ENCODE measurements around the gene TSHZ3. TPM values are rescaled to one million over a fixed set of nuclear protein-coding genes. Genes with fewer than 3 reads are reported as not detected.

The TSHZ3 gene
- total and polyA plus RNA-seq, 9 of the 15 experiments (the other 6 are each of a cell fraction or from before 2014, with no cell fraction given) = 0.03 to 0.13 (median 0.05) TPM; not detected in 5

- POLR2A ChIA-PET = no interaction called here
- no peak for FAIRE-seq
These were observed 19.4 kb downstream of the TSHZ3 start for GRCh38 chr19:31329819-31330218.

More at GRCh38 chr19:31329819-31330218, 19.4 kb downstream of the TSHZ3 start:
- in situ Hi-C loops (cut with MboI) (no loop called here), intact Hi-C loops (cut with micrococcal nuclease) (no loop called here)
- Histone ChIP-seq H3K4me1 (replicated peaks in 1 of 2; ENCODE audit: control insufficient read depth in 2 of 2, insufficient read depth in 2 of 2, low read length in 2 of 2) (no peaks in the 10 kb centered on the region; a peak in 1 of 5 replicates), H3K4me2 (ENCODE audit: insufficient read depth, low read length) (no peak overlapping the region), H2AFZ (ENCODE audit: low read depth, low read length) (no peak overlapping the region), H3K9ac (ENCODE audit: insufficient read depth in 1 of 2, low read depth in 2 of 2, low read length in 2 of 2) (no peak overlapping the region), H3K4me3 (no peak overlapping the region), H3K36me3 (ENCODE audit: control insufficient read depth, insufficient read depth, low read length) (no peaks in the 10 kb centered on the region), H3K27me3 (ENCODE audit: control insufficient read depth in 2 of 2, insufficient read depth in 2 of 2, low read length in 2 of 2) (peaks cover 22 to 51% of the 10 kb centered on the region in 2 experiments), H3K27ac (ENCODE audit: extremely low read depth, low read depth, low read length) (no peak overlapping the region), H3K79me2 (ENCODE audit: control insufficient read depth, insufficient read depth, low read length) (no peaks in the 10 kb centered on the region), H4K20me1 (replicated peaks; ENCODE audit: control insufficient read depth, insufficient read depth, low read length) (peaks cover 3% of the 10 kb centered on the region; the same call in 1 of the 2 replicates), H3K9me1 (ENCODE audit: control insufficient read depth, insufficient read depth, low read length) (no peaks in the 10 kb centered on the region), H3K9me3 (replicated peaks; ENCODE audit: control insufficient read depth, insufficient read depth, low read depth, low read length) (no peaks in the 10 kb centered on the region)
- no TSS peak for BruUV-seq (replicated peaks)
- TF ChIP-seq ZBTB33 (CRISPR knock-in tag; IDR thresholded peaks at IDR 0.05) (no peak), GATAD2B (IDR thresholded peaks at IDR 0.05; ENCODE audit: borderline replicate concordance) (no peak), KDM1A (IDR thresholded peaks at IDR 0.05) (no peak), ZNF23 (CRISPR knock-in tag; IDR thresholded peaks at IDR 0.05) (no peak), ATF1 (CRISPR knock-in tag; IDR thresholded peaks at IDR 0.05) (no peak), ATF1 (tag; IDR thresholded peaks at IDR 0.05) (no peak), TEAD1 (CRISPR knock-in tag; IDR thresholded peaks at IDR 0.05) (no peak), C11orf30 (IDR thresholded peaks at IDR 0.05; ENCODE audit: low read depth) (peak; percentile 19; the same call in 1 of the 2 replicates), ZNF445 (CRISPR knock-in tag; IDR thresholded peaks at IDR 0.05; ENCODE audit: low read depth) (no peak), ZNF316 (IDR thresholded peaks at IDR 0.05) (peak; percentile 34; the same call in 1 of the 2 replicates), FOXA1 (IDR thresholded peaks at IDR 0.05; ENCODE audit: borderline replicate concordance) (no peak)
- CTCF ChIA-PET (ENCODE audit: low intra/inter-chr PET ratio) = no interaction called here
- DNase-seq (ENCODE audit: extremely low read depth in 1 of 4, low spot score in 3 of 4) (no peak), ATAC-seq (no peak)
- 1% methylated on average over 4 of the region's 4 CpGs for WGBS (ENCODE audit: insufficient coverage, low coverage, missing lambda C conversion rate)

Data from K562 (cell line).